ENCODE data around the gene ATAD2B. TPM values are rescaled to one million over a fixed set of nuclear protein-coding genes. Genes with fewer than 3 reads are reported as not detected.

The ATAD2B gene
- polyA plus RNA-seq, 1 of the 3 experiments (the other 2 are of a cell fraction): 1.3 TPM

DNA sequence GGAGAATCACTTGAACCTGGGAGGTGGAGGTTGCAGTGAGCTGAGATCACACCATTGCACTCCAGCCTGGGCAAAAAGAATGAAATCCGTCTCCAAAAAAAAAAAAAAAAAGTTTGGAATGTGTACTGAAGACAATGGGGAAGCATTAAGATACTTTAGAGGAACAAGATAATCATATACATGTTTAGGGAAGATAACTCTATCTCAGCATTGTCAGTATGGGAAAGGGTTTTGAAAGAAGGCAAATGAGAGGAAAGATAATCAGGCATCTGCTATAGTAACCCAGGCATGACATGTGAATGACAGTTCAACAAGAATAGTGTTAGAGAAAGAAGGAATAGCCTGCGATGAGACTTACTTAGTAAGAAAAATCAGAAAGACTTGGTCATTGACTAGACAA is 112.0 kb downstream of the ATAD2B start:
- 86% methylated on average over 2 of the region's 2 CpGs for WGBS (ENCODE audit: low lambda C conversion rate)
- Histone ChIP-seq H3K27me3 (ENCODE audit: insufficient read depth) (no peaks in the 10 kb centered on the region), H3F3A (replicated peaks; ENCODE audit: insufficient read depth) (no peaks in the 10 kb centered on the region), H3K9me2 (no peaks in the 10 kb centered on the region), H4K20me1 (ENCODE audit: insufficient read depth) (no peaks in the 10 kb centered on the region), H3K27ac (ENCODE audit: low read depth in 2 of 2, low read length in 1 of 2) (no peak overlapping the region), H3K4me1 (ENCODE audit: control insufficient read depth in 1 of 2, insufficient read depth in 2 of 2, low read depth in 1 of 2, low read length in 1 of 2) (no peaks in the 10 kb centered on the region), H3K36me3 (replicated peaks in 1 of 2; ENCODE audit: control insufficient read depth in 1 of 2, insufficient read depth in 2 of 2, low read length in 1 of 2) (peaks cover 11 to 18% of the 10 kb centered on the region in 2 experiments), H3K4me2 (no peak overlapping the region), H3K79me2 (ENCODE audit: insufficient read depth) (no peaks in the 10 kb centered on the region), H3K9me3 (no peaks in the 10 kb centered on the region), H3K4me3 (ENCODE audit: low read depth in 2 of 2, low read length in 1 of 2) (no peak overlapping the region), H3K9ac (no peak overlapping the region), H2AFZ (ENCODE audit: low read depth) (no peak overlapping the region)
- ChIA-PET POLR2A (no interaction called here), CTCF (interaction anchor here (1.0 to 2.4 kb wide), 4 partner anchors 10 to 112 kb away, joined by 3 to 16 read pairs (median 6); partner anchors contain the start of gene ATAD2B)
- TF ChIP-seq MXI1 (IDR thresholded peaks at IDR 0.05; ENCODE audit: low read depth, low read length) (no peak), ELF1 (IDR thresholded peaks at IDR 0.05) (no peak), SMC3 (IDR thresholded peaks at IDR 0.05; ENCODE audit: low read depth, low read length) (no peak), CHD2 (IDR thresholded peaks at IDR 0.05; ENCODE audit: low read length, partially characterized antibody) (no peak), RXRA (IDR thresholded peaks at IDR 0.05; ENCODE audit: borderline replicate concordance, low read depth) (no peak), JUND (IDR thresholded peaks at IDR 0.05) (no peak), EZH2phosphoT487 (IDR thresholded peaks at IDR 0.05; ENCODE audit: borderline replicate concordance, low read depth) (no peak), TAF1 (IDR thresholded peaks at IDR 0.05; ENCODE audit: borderline replicate concordance, low read depth, low read length) (no peak), POLR2AphosphoS5 (IDR thresholded peaks at IDR 0.05; ENCODE audit: low read depth, low read length) (no peak), SIN3A (IDR thresholded peaks at IDR 0.05; ENCODE audit: borderline replicate concordance, low read depth, low read length) (no peak), NRF1 (IDR thresholded peaks at IDR 0.05; ENCODE audit: low read depth, low read length) (no peak), MEF2A (IDR thresholded peaks at IDR 0.05; ENCODE audit: borderline replicate concordance, low read depth) (no peak), RAD21 (IDR thresholded peaks at IDR 0.05; ENCODE audit: low read length) (no peak)
- TF ChIP-seq, protein P1, sequence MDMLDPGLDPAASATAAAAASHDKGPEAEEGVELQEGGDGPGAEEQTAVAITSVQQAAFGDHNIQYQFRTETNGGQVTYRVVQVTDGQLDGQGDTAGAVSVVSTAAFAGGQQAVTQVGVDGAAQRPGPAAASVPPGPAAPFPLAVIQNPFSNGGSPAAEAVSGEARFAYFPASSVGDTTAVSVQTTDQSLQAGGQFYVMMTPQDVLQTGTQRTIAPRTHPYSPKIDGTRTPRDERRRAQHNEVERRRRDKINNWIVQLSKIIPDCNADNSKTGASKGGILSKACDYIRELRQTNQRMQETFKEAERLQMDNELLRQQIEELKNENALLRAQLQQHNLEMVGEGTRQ (IDR thresholded peaks at IDR 0.05; ENCODE audit: borderline replicate concordance, low read depth, low read length): no peak
- TF ChIP-seq, protein P2, sequence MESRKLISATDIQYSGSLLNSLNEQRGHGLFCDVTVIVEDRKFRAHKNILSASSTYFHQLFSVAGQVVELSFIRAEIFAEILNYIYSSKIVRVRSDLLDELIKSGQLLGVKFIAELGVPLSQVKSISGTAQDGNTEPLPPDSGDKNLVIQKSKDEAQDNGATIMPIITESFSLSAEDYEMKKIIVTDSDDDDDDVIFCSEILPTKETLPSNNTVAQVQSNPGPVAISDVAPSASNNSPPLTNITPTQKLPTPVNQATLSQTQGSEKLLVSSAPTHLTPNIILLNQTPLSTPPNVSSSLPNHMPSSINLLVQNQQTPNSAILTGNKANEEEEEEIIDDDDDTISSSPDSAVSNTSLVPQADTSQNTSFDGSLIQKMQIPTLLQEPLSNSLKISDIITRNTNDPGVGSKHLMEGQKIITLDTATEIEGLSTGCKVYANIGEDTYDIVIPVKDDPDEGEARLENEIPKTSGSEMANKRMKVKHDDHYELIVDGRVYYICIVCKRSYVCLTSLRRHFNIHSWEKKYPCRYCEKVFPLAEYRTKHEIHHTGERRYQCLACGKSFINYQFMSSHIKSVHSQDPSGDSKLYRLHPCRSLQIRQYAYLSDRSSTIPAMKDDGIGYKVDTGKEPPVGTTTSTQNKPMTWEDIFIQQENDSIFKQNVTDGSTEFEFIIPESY (IDR thresholded peaks at IDR 0.05; ENCODE audit: borderline replicate concordance, low read depth): no peak
- TF ChIP-seq, protein P3, sequence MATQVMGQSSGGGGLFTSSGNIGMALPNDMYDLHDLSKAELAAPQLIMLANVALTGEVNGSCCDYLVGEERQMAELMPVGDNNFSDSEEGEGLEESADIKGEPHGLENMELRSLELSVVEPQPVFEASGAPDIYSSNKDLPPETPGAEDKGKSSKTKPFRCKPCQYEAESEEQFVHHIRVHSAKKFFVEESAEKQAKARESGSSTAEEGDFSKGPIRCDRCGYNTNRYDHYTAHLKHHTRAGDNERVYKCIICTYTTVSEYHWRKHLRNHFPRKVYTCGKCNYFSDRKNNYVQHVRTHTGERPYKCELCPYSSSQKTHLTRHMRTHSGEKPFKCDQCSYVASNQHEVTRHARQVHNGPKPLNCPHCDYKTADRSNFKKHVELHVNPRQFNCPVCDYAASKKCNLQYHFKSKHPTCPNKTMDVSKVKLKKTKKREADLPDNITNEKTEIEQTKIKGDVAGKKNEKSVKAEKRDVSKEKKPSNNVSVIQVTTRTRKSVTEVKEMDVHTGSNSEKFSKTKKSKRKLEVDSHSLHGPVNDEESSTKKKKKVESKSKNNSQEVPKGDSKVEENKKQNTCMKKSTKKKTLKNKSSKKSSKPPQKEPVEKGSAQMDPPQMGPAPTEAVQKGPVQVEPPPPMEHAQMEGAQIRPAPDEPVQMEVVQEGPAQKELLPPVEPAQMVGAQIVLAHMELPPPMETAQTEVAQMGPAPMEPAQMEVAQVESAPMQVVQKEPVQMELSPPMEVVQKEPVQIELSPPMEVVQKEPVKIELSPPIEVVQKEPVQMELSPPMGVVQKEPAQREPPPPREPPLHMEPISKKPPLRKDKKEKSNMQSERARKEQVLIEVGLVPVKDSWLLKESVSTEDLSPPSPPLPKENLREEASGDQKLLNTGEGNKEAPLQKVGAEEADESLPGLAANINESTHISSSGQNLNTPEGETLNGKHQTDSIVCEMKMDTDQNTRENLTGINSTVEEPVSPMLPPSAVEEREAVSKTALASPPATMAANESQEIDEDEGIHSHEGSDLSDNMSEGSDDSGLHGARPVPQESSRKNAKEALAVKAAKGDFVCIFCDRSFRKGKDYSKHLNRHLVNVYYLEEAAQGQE (IDR thresholded peaks at IDR 0.05; ENCODE audit: low read depth, low read length): no peak
- TF ChIP-seq, protein P4, sequence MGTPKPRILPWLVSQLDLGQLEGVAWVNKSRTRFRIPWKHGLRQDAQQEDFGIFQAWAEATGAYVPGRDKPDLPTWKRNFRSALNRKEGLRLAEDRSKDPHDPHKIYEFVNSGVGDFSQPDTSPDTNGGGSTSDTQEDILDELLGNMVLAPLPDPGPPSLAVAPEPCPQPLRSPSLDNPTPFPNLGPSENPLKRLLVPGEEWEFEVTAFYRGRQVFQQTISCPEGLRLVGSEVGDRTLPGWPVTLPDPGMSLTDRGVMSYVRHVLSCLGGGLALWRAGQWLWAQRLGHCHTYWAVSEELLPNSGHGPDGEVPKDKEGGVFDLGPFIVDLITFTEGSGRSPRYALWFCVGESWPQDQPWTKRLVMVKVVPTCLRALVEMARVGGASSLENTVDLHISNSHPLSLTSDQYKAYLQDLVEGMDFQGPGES (IDR thresholded peaks at IDR 0.05; ENCODE audit: low read depth, low read length): no peak
- TF ChIP-seq, protein P5, sequence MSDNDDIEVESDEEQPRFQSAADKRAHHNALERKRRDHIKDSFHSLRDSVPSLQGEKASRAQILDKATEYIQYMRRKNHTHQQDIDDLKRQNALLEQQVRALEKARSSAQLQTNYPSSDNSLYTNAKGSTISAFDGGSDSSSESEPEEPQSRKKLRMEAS (IDR thresholded peaks at IDR 0.05; ENCODE audit: low read depth): no peak
- TF ChIP-seq, protein P6, sequence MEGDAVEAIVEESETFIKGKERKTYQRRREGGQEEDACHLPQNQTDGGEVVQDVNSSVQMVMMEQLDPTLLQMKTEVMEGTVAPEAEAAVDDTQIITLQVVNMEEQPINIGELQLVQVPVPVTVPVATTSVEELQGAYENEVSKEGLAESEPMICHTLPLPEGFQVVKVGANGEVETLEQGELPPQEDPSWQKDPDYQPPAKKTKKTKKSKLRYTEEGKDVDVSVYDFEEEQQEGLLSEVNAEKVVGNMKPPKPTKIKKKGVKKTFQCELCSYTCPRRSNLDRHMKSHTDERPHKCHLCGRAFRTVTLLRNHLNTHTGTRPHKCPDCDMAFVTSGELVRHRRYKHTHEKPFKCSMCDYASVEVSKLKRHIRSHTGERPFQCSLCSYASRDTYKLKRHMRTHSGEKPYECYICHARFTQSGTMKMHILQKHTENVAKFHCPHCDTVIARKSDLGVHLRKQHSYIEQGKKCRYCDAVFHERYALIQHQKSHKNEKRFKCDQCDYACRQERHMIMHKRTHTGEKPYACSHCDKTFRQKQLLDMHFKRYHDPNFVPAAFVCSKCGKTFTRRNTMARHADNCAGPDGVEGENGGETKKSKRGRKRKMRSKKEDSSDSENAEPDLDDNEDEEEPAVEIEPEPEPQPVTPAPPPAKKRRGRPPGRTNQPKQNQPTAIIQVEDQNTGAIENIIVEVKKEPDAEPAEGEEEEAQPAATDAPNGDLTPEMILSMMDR (IDR thresholded peaks at IDR 0.05): no peak
- no peak for DNase-seq
